ENCODE measurements around the gene NOVA2. TPM values are rescaled to one million over a fixed set of nuclear protein-coding genes. Genes with fewer than 3 reads are reported as not detected.
"Not testable (repeated sequence)": the region's sequence is repeated elsewhere in the genome, so short reads cannot be mapped to it uniquely, and the experiment has no call there.

NOVA2 gene
- total RNA-seq, 1 donor from 2014 or later = not detected

GRCh38 chr19:45911291-45911690 lies 62.4 kb downstream of the NOVA2 start:
- Mint-ChIP-seq H3K4me1 (peaks cover 5% of the 10 kb centered on the region), H3K27me3 (peaks cover 18% of the 10 kb centered on the region)

GRCh38 chr19:45908956-45909355 lies 64.7 kb downstream of the NOVA2 start:
- Mint-ChIP-seq H3K27me3 (peaks cover 20% of the 10 kb centered on the region), H3K4me1 (peaks cover 5% of the 10 kb centered on the region), H3K4me3 (no peak overlapping the region), H3K36me3 (ENCODE audit: low read depth) (no peaks in the 10 kb centered on the region), H3K9me3 (no peaks in the 10 kb centered on the region), H3K27ac (no peak overlapping the region)
- intact Hi-C loops (cut with micrococcal nuclease) = no loop called here
- no peak for DNase-seq

More at GRCh38 chr19:45911291-45911690, 62.4 kb downstream of the NOVA2 start:
- no peak for DNase-seq
- intact Hi-C loops (cut with micrococcal nuclease) = no loop called here
- H3K36me3 Mint-ChIP-seq (ENCODE audit: low read depth) = no peaks in the 10 kb centered on the region
- no peak overlapping the region for H3K4me3 Mint-ChIP-seq
- no peaks in the 10 kb centered on the region for H3K9me3 Mint-ChIP-seq
- no peak overlapping the region for H3K27ac Mint-ChIP-seq

GRCh38 chr19:45906221-45906620 lies 67.4 kb downstream of the NOVA2 start:
- no peak overlapping the region for H3K27ac Mint-ChIP-seq
- DNase-seq = no peak
- H3K9me3 Mint-ChIP-seq = no peaks in the 10 kb centered on the region
- peaks cover 2% of the 10 kb centered on the region for H3K36me3 Mint-ChIP-seq (ENCODE audit: low read depth)
- no peak overlapping the region for H3K4me3 Mint-ChIP-seq
- intact Hi-C loops (cut with micrococcal nuclease) = no loop called here
- H3K4me1 Mint-ChIP-seq = peaks cover 14% of the 10 kb centered on the region
- peaks cover 16% of the 10 kb centered on the region for H3K27me3 Mint-ChIP-seq

- intact Hi-C loops (cut with micrococcal nuclease) = no loop called here
- H3K9me3 Mint-ChIP-seq = no peaks in the 10 kb centered on the region
- peaks cover 10% of the 10 kb centered on the region for H3K36me3 Mint-ChIP-seq (ENCODE audit: low read depth)
- H3K27ac Mint-ChIP-seq = no peak overlapping the region
- DNase-seq = no peak
- H3K4me1 Mint-ChIP-seq = peaks cover 22% of the 10 kb centered on the region
- peaks cover 10% of the 10 kb centered on the region for H3K27me3 Mint-ChIP-seq
- no peak overlapping the region for H3K4me3 Mint-ChIP-seq
Observed at GRCh38 chr19:45905011-45905410, 68.7 kb downstream of the NOVA2 start.

GRCh38 chr19:45902651-45903625 lies 70.7 kb downstream of the NOVA2 start:
- intact Hi-C loops (cut with micrococcal nuclease) = loop anchor here (1.0 to 5.0 kb wide), 6 partner anchors 17 to 1839 kb away; partner anchors contain the start of genes CALM3, CCDC61, IRF2BP1 and SIX5
- H3K4me3 Mint-ChIP-seq = peak overlapping the region; percentile 85
- peak; percentile 100 for DNase-seq
- H3K27ac Mint-ChIP-seq = peak overlapping the region; percentile 91
- H3K4me1 Mint-ChIP-seq = peaks cover 22% of the 10 kb centered on the region
- peaks cover 24% of the 10 kb centered on the region for H3K36me3 Mint-ChIP-seq (ENCODE audit: low read depth)
- H3K27me3 Mint-ChIP-seq = peaks cover 2% of the 10 kb centered on the region
- H3K9me3 Mint-ChIP-seq = no peaks in the 10 kb centered on the region

GRCh38 chr19:45901912-45902650 lies 71.6 kb downstream of the NOVA2 start, which contains the start of gene MYPOP:
MYPOP (minus strand) TSS chr19:45902613; CDS start chr19:45901773, 840 bp downstream.
- Mint-ChIP-seq H3K4me1 (peaks cover 22% of the 10 kb centered on the region), H3K9me3 (no peaks in the 10 kb centered on the region), H3K27me3 (peaks cover 2% of the 10 kb centered on the region), H3K36me3 (ENCODE audit: low read depth) (peaks cover 24% of the 10 kb centered on the region), H3K4me3 (peak within 1 kb of the TSS; percentile 85), H3K27ac (peak within 1 kb of the TSS; percentile 91)
- DNase-seq = peak; percentile 69
- intact Hi-C loops (cut with micrococcal nuclease) = loop anchor here (1.0 to 5.0 kb wide), 6 partner anchors 16 to 1840 kb away; partner anchors contain the start of genes CALM3, CCDC61, IRF2BP1 and SIX5

GRCh38 chr19:45901432-45901911 lies 72.2 kb downstream of the NOVA2 start:
- no peaks in the 10 kb centered on the region for H3K9me3 Mint-ChIP-seq
- peak overlapping the region; percentile 85 for H3K4me3 Mint-ChIP-seq
- no peak overlapping the region for H3K27ac Mint-ChIP-seq
- peaks cover 2% of the 10 kb centered on the region for H3K27me3 Mint-ChIP-seq
- peak; percentile 77 for DNase-seq
- peaks cover 22% of the 10 kb centered on the region for H3K4me1 Mint-ChIP-seq
- peaks cover 24% of the 10 kb centered on the region for H3K36me3 Mint-ChIP-seq (ENCODE audit: low read depth)
- intact Hi-C loops (cut with micrococcal nuclease) = loop anchor here (5.0 kb wide), 1 partner anchor 1841 kb away; no protein-coding TSS in a partner anchor

- Mint-ChIP-seq H3K36me3 (ENCODE audit: low read depth) (peaks cover 24% of the 10 kb centered on the region), H3K4me1 (peaks cover 22% of the 10 kb centered on the region), H3K4me3 (peak overlapping the region; percentile 44), H3K27ac (no peak overlapping the region), H3K27me3 (peaks cover 2% of the 10 kb centered on the region), H3K9me3 (no peaks in the 10 kb centered on the region)
- no peak for DNase-seq
- intact Hi-C loops (cut with micrococcal nuclease) = loop anchor here (5.0 kb wide), 1 partner anchor 1841 kb away; no protein-coding TSS in a partner anchor
Observed at GRCh38 chr19:45900738-45901431, 72.8 kb downstream of the NOVA2 start.

- DNase-seq = no peak
- H3K4me3 Mint-ChIP-seq = peak overlapping the region; percentile 3
- no peak overlapping the region for H3K27ac Mint-ChIP-seq
- peaks cover 2% of the 10 kb centered on the region for H3K27me3 Mint-ChIP-seq
- peaks cover 28% of the 10 kb centered on the region for H3K36me3 Mint-ChIP-seq (ENCODE audit: low read depth)
- intact Hi-C loops (cut with micrococcal nuclease) = loop anchor here (5.0 kb wide), 1 partner anchor 1842 kb away; no protein-coding TSS in a partner anchor
- no peaks in the 10 kb centered on the region for H3K9me3 Mint-ChIP-seq
- H3K4me1 Mint-ChIP-seq = peaks cover 22% of the 10 kb centered on the region
Observed at GRCh38 chr19:45899919-45900589, 73.6 kb downstream of the NOVA2 start.

GRCh38 chr19:45899253-45899652 lies 74.4 kb downstream of the NOVA2 start:
- intact Hi-C loops (cut with micrococcal nuclease) = no loop called here
- H3K36me3 Mint-ChIP-seq (ENCODE audit: low read depth) = peaks cover 28% of the 10 kb centered on the region
- peaks cover 2% of the 10 kb centered on the region for H3K27me3 Mint-ChIP-seq
- no peak overlapping the region for H3K4me3 Mint-ChIP-seq
- no peak for DNase-seq
- no peak overlapping the region for H3K27ac Mint-ChIP-seq
- H3K4me1 Mint-ChIP-seq = peaks cover 22% of the 10 kb centered on the region
- no peaks in the 10 kb centered on the region for H3K9me3 Mint-ChIP-seq

- no peaks in the 10 kb centered on the region for H3K9me3 Mint-ChIP-seq
- no peak overlapping the region for H3K4me3 Mint-ChIP-seq
- intact Hi-C loops (cut with micrococcal nuclease) = no loop called here
- peaks cover 26% of the 10 kb centered on the region for H3K36me3 Mint-ChIP-seq (ENCODE audit: low read depth)
- peaks cover 17% of the 10 kb centered on the region for H3K4me1 Mint-ChIP-seq
- no peak for DNase-seq
- H3K27ac Mint-ChIP-seq = no peak overlapping the region
- no peaks in the 10 kb centered on the region for H3K27me3 Mint-ChIP-seq
Observed at GRCh38 chr19:45897261-45897812, 76.3 kb downstream of the NOVA2 start.

GRCh38 chr19:45895983-45896599 lies 77.6 kb downstream of the NOVA2 start:
- H3K4me3 Mint-ChIP-seq; H3K27me3 Mint-ChIP-seq; DNase-seq; intact Hi-C loops (cut with micrococcal nuclease); H3K9me3 Mint-ChIP-seq; H3K27ac Mint-ChIP-seq: not testable (repeated sequence)
- Mint-ChIP-seq H3K4me1 (peaks cover 12% of the 10 kb centered on the region), H3K36me3 (ENCODE audit: low read depth) (peaks cover 26% of the 10 kb centered on the region)

Measured in activated CD4-positive, alpha-beta T cell treated with anti-CD3 and anti-CD28 coated beads, Interleukin-2, amount 10 ng/mL, durations not matched to agents 24 days and 14 days (primary cell).